ENCODE results near the gene KRTAP5-8. TPM values are rescaled to one million over a fixed set of nuclear protein-coding genes. Genes with fewer than 3 reads are reported as not detected.

Gene KRTAP5-8
- total RNA-seq, 1 donor from 2014 or later, result not detected

DNA sequence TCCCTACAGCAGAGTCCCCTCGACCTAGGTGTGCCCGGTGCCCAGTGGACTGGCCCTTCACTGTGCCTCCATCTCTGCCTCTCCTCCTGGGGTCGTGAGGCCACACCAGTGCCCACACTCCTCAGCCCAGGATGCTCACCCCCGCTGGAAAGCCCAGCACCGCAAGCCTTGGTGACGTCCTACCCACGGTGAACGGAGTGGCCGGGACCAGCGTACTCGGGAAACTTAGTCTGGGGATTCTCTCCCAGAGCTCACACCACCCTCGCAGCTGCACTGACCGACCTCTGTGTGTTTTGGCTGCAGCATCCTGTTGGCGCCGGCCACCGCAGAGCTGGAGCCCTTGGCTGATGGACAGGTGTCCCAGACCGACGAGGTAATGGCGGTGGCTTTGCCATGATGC, 46.3 kb upstream of the KRTAP5-8 start:
- no peak overlapping the region for H3K4me3 Mint-ChIP-seq
- peaks cover 20% of the 10 kb centered on the region for H3K36me3 Mint-ChIP-seq (ENCODE audit: low read depth)

DNA sequence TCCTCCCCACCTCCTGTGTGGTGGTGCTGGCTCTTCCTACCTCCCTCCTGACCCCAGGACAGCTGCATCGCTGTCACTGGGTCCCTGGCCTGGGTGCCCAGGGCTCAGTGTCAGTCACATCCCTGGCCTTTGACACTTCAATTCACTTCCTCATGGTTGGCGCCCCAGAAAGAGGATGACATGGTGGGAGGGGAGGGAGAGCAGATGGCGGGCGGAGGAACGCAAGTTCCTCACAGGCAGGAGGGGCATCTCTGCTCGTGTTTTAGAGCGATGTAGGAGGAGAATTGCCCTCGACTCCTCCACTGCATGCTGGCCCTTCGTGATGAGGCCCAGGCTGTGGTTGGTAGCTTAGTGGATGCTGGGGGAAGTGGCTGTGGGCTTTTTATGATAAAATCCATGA, 45.9 kb upstream of the KRTAP5-8 start:
- H3K9me3 Mint-ChIP-seq, result no peaks in the 10 kb centered on the region
- H3K27me3 Mint-ChIP-seq (ENCODE audit: low read depth), result no peaks in the 10 kb centered on the region
- peaks cover 13% of the 10 kb centered on the region for H3K4me1 Mint-ChIP-seq
- H3K27ac Mint-ChIP-seq (ENCODE audit: unreplicated experiment), result no peak overlapping the region
- DNase-seq (ENCODE audit: low read depth, low spot score), result no peak
- H3K4me3 Mint-ChIP-seq, result no peak overlapping the region
- TF ChIP-seq, protein P1, sequence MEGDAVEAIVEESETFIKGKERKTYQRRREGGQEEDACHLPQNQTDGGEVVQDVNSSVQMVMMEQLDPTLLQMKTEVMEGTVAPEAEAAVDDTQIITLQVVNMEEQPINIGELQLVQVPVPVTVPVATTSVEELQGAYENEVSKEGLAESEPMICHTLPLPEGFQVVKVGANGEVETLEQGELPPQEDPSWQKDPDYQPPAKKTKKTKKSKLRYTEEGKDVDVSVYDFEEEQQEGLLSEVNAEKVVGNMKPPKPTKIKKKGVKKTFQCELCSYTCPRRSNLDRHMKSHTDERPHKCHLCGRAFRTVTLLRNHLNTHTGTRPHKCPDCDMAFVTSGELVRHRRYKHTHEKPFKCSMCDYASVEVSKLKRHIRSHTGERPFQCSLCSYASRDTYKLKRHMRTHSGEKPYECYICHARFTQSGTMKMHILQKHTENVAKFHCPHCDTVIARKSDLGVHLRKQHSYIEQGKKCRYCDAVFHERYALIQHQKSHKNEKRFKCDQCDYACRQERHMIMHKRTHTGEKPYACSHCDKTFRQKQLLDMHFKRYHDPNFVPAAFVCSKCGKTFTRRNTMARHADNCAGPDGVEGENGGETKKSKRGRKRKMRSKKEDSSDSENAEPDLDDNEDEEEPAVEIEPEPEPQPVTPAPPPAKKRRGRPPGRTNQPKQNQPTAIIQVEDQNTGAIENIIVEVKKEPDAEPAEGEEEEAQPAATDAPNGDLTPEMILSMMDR (conservative IDR thresholded peaks at IDR 0.05), result no peak
- H3K36me3 Mint-ChIP-seq (ENCODE audit: low read depth), result peaks cover 23% of the 10 kb centered on the region

More for the DNA sequence above, 46.3 kb upstream of the KRTAP5-8 start:
- TF ChIP-seq, protein P1 (conservative IDR thresholded peaks at IDR 0.05), result no peak
- Mint-ChIP-seq H3K9me3 (peaks cover under 1% of the 10 kb centered on the region), H3K27ac (ENCODE audit: unreplicated experiment) (peak overlapping the region; percentile 88), H3K27me3 (ENCODE audit: low read depth) (no peaks in the 10 kb centered on the region), H3K4me1 (peaks cover 13% of the 10 kb centered on the region)
- no peak for DNase-seq (ENCODE audit: low read depth, low spot score)

DNA sequence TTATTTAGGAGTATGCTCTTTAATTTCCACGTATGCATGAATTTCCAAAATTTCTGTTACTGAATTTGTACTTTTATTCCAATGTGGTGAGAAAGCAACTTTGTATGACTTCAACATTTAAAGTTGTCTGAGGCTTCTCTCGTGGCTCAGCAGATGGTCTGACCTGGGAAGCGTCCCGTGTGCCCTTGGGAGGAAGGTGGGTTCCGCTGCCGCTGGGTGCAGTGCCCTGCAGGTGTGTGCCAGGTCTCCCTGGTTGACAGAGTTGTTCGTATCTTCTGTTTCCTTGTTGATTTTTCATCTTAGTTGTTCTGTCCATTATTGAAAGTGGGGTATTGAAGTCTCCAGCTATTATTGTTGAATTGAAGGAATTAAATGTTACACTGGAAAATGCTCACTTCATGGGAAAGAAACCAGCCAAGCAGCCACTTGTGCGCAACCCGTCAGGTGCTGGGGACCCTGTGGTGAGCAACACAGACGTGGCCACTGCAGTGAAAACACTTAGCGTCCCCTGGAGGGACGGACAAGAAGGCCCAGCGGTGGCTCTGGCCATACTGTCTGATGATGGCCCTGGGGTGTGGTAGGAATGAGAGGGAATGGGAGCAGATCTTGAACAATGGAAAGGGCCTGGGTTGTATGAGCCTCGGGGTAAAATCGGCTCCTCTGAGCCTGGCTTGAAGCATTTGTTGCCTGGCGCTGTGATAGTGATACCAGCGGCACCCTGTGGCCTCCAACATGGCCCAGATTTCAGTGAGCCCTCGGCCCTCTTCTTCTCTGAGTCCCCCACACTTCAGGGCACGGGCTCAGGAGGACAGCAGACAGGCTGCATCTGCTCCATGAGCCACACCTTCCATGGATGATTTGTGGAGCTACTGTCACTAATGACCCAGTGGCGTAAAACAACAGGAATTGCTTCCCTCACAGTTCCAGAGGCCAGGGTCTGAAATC, 42.3 kb upstream of the KRTAP5-8 start:
- Mint-ChIP-seq H3K4me3 (no peak overlapping the region), H3K36me3 (ENCODE audit: low read depth) (peaks cover 27% of the 10 kb centered on the region), H3K27me3 (ENCODE audit: low read depth) (no peaks in the 10 kb centered on the region), H3K27ac (ENCODE audit: unreplicated experiment) (no peak overlapping the region), H3K4me1 (no peaks in the 10 kb centered on the region), H3K9me3 (no peaks in the 10 kb centered on the region)
- TF ChIP-seq, protein P1 (conservative IDR thresholded peaks at IDR 0.05), result no peak
- no peak for DNase-seq (ENCODE audit: low read depth, low spot score)

DNA sequence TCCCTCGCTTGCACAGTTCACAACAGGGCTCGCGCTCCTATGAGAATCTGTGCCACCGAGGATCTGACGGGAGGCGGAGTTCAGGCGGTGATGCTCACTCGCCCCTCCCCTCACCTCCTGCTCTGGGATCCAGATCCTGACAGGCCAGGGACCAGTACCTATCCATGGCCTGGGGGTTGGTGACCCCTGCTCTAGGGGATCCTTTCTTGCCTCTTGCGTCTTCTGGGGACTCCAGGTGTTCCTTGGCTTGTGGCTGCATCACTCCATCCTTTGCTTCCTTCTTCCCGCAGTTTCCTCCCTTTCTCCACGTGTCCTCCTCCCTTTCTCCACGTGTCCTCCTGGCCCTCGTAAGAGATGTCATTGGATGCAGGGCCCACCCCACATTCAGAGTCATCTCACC, 41.4 kb upstream of the KRTAP5-8 start:
- H3K4me1 Mint-ChIP-seq, result no peaks in the 10 kb centered on the region
- no peaks in the 10 kb centered on the region for H3K27me3 Mint-ChIP-seq (ENCODE audit: low read depth)
- H3K4me3 Mint-ChIP-seq, result no peak overlapping the region
- no peaks in the 10 kb centered on the region for H3K9me3 Mint-ChIP-seq
- TF ChIP-seq, protein P1 (conservative IDR thresholded peaks at IDR 0.05), result no peak
- H3K27ac Mint-ChIP-seq (ENCODE audit: unreplicated experiment), result no peak overlapping the region
- DNase-seq (ENCODE audit: low read depth, low spot score), result no peak
- peaks cover 27% of the 10 kb centered on the region for H3K36me3 Mint-ChIP-seq (ENCODE audit: low read depth)

DNA sequence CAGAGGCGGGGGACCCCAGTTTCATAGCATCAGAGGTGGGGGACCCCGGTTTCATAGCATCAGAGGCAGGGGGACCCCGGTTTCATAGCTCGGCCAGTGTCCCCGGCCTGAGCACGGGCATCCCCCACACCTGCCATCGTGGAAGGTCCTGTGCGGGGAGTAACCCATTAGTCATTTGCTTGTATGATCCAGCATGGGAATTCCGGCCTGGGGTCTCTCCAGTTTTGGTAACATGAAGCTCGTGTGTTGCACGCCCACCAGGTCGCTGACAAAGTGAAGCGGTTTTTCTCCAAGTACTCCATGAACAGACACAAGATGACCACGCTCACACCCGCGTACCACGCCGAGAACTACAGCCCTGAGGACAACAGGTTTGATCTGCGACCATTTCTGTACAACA, 39.7 kb upstream of the KRTAP5-8 start:
- Mint-ChIP-seq H3K4me3 (no peak overlapping the region), H3K27me3 (ENCODE audit: low read depth) (no peaks in the 10 kb centered on the region), H3K9me3 (no peaks in the 10 kb centered on the region), H3K36me3 (ENCODE audit: low read depth) (peaks cover 27% of the 10 kb centered on the region), H3K27ac (ENCODE audit: unreplicated experiment) (no peak overlapping the region), H3K4me1 (no peaks in the 10 kb centered on the region)
- no peak for DNase-seq (ENCODE audit: low read depth, low spot score)
- TF ChIP-seq, protein P1 (conservative IDR thresholded peaks at IDR 0.05), result no peak
